Upper lobe of left lung (tissue), 6 donors: ENCODE data around the gene PTPRM. TPM values are rescaled to one million over a fixed set of nuclear protein-coding genes. Genes with fewer than 3 reads are reported as not detected.

Source experiments
- ATAC-seq, 2 donors: fragments of 200-7000 bp; cut with Tn5 transposase; one replicate each; pipeline ENCODE4 v1.9.1; 2022; ENCODE audit warnings: mild to moderate bottlenecking in 2 of 2, moderate library complexity in 2 of 2; ENCODE audit not compliant: low FRiP score in 2 of 2
- DNase-seq, 2 donors: peaks; one replicate each; pipeline ENCODE4 v3.0.0-alpha.2; 2019 to 2020
- H3K27ac ChIP-seq, 4 donors: fragments of 200-600 bp; sonication (generic); one replicate each; pipeline ENCODE4 v1.5.1; 2016 to 2019
- H3K27me3 ChIP-seq, 4 donors: fragments of 200-600 bp; sonication (generic); one replicate each; pipeline ENCODE4 v1.5.1; 2017 to 2019
- H3K36me3 ChIP-seq, 4 donors: fragments of 200-600 bp; sonication (generic); one replicate each; pipeline ENCODE4 v1.5.1; 2016 to 2019
- H3K4me1 ChIP-seq, 4 donors: fragments of 200-600 bp; sonication (generic); one replicate each; pipeline ENCODE4 v1.5.1; 2018 to 2019
- H3K4me3 ChIP-seq, 4 donors: fragments of 200-600 bp; sonication (generic); one replicate each; pipeline ENCODE4 v1.5.1; 2017 to 2019; ENCODE audit warnings: mild to moderate bottlenecking in 2 of 4, moderate library complexity in 1 of 4
- H3K9me3 ChIP-seq, 4 donors: fragments of 200-600 bp; sonication (generic); one replicate each; pipeline ENCODE4 v1.5.1; 2018 to 2019
- EP300 ChIP-seq, 4 donors: sonication (generic); formaldehyde crosslinking; IDR thresholded peaks; one replicate each; pipeline ENCODE4 v1.5.1; 2017; ENCODE audit warnings: antibody characterized with exemption in 4 of 4, control low read depth in 2 of 4
- POLR2A ChIP-seq, 4 donors: fragments of 450-650 bp; IDR thresholded peaks; one replicate each; pipeline ENCODE4 v1.5.1; 2016 to 2017; ENCODE audit warnings: antibody characterized with exemption in 4 of 4, mild to moderate bottlenecking in 2 of 4
- POLR2AphosphoS5 ChIP-seq, 2 donors: sonication (generic); formaldehyde crosslinking; IDR thresholded peaks; one replicate each; pipeline ENCODE4 v1.5.1; 2017; ENCODE audit warnings: antibody characterized with exemption in 2 of 2
- WGBS, 2 donors: methylation state at CpG; one replicate each; pipeline ENCODE4 v1.1.5; 2017 to 2018; 5-methylcytosine and 5-hydroxymethylcytosine counted together
- total RNA-seq, 6 donors: library from RNA; depleted of rRNA in 4 of 6; stranded (reverse); fragments of >200 nt in 4 of 6; gene quantifications; one replicate each; pipeline versions ENCODE4 v1.1.0 to v1.2.1, GENCODE V29; 2016 to 2021
- TF ChIP-seq, protein P1 (sequence below), 6 experiments: fragments of 450-650 bp in 4 of 6; fragments of 200-600 bp in 2 of 6; sonication (generic) in 2 of 6; IDR thresholded peaks; one replicate each; pipeline ENCODE4 v1.5.1; 2016 to 2019; ENCODE audit warnings: antibody characterized with exemption in 6 of 6
- donor health status: DM: no; HTN: no; CAD: no; lungs with moderate emphysema.
- donor health status: DM: no; HTN: yes; CAD: no; lungs with severe emphysema.

The PTPRM gene
- total RNA-seq, 6 donors from 2014 or later: 82.0 to 201 (median 154) TPM

DNA sequence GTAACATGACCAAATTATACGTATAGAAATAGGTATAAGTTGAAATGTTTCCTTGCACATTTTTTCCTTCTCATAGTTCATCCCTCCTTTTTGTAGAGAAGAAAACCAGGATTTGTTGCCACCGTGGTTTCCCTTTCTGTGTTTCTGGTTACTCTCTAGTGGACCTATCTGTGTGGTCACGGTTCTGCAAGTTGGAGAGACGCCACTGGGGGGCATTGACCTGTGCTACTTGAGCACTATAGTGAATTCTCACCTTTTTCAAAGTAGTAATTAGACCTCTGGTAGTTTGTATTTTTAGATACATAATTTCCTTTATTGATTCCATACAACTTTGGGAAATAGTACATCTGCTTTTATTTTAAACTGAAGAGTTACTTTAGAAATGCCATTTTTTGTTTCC, 444.8 kb downstream of the PTPRM start:
- no peaks in the 10 kb centered on the region for H3K27me3 ChIP-seq
- 82 to 84% methylated on average over 4 of the region's 4 CpGs for WGBS, 2 donors
- no peaks in the 10 kb centered on the region for H3K36me3 ChIP-seq
- H3K9me3 ChIP-seq: no peaks in the 10 kb centered on the region
- TF ChIP-seq, protein P1, sequence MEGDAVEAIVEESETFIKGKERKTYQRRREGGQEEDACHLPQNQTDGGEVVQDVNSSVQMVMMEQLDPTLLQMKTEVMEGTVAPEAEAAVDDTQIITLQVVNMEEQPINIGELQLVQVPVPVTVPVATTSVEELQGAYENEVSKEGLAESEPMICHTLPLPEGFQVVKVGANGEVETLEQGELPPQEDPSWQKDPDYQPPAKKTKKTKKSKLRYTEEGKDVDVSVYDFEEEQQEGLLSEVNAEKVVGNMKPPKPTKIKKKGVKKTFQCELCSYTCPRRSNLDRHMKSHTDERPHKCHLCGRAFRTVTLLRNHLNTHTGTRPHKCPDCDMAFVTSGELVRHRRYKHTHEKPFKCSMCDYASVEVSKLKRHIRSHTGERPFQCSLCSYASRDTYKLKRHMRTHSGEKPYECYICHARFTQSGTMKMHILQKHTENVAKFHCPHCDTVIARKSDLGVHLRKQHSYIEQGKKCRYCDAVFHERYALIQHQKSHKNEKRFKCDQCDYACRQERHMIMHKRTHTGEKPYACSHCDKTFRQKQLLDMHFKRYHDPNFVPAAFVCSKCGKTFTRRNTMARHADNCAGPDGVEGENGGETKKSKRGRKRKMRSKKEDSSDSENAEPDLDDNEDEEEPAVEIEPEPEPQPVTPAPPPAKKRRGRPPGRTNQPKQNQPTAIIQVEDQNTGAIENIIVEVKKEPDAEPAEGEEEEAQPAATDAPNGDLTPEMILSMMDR (IDR thresholded peaks at IDR 0.05): no peak
- no peak for TF ChIP-seq EP300 (IDR thresholded peaks at IDR 0.05)
- TF ChIP-seq POLR2A (IDR thresholded peaks at IDR 0.05): no peak
- no peak for ATAC-seq
- H3K4me3 ChIP-seq: no peak overlapping the region
- H3K27ac ChIP-seq: no peak overlapping the region
- DNase-seq: no peak
- peaks cover 0 to 10% (median 7%) of the 10 kb centered on the region in 4 donors for H3K4me1 ChIP-seq

DNA sequence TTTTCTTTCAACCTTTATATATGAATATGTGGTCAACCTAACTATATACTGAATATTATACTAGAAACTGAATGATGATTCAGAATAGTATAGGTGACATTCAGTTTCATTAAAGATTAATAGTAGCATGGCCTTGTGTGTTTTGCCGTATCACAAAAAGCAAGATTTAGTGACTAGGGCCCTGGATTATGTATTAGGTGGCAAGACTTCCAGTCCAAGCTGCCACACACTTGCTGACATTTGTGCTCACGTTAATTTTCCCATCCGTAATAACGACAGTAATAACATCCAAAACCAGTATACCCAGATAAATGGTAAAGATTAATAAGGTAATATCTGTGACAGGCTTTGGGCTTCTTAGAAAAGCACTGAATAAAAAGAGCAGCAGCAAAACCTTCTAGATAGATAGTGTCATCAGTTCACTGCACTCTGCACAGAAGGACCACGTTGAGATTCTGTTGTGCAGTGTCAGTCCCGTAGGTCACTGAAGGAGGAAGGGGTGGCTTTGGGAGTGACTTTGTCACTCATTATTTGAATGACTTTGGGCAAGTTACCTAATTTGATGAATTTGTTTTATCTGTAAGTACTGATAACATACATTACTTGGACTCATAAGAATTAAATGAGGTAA, 451.7 kb downstream of the PTPRM start:
- ATAC-seq (no peak), DNase-seq (no peak)
- WGBS, 2 donors: 84 to 88% methylated on average over 6 of the region's 6 CpGs
- Histone ChIP-seq H3K9me3 (no peaks in the 10 kb centered on the region), H3K27ac (no peak overlapping the region), H3K4me1 (peaks cover 0 to 17% (median 4%) of the 10 kb centered on the region in 4 donors), H3K36me3 (no peaks in the 10 kb centered on the region), H3K4me3 (no peak overlapping the region), H3K27me3 (no peaks in the 10 kb centered on the region)
- TF ChIP-seq EP300 (IDR thresholded peaks at IDR 0.05): no peak
- no peak for TF ChIP-seq POLR2A (IDR thresholded peaks at IDR 0.05)
- TF ChIP-seq POLR2AphosphoS5 (IDR thresholded peaks at IDR 0.05): no peak
- TF ChIP-seq, protein P1 (IDR thresholded peaks at IDR 0.05): no peak

DNA sequence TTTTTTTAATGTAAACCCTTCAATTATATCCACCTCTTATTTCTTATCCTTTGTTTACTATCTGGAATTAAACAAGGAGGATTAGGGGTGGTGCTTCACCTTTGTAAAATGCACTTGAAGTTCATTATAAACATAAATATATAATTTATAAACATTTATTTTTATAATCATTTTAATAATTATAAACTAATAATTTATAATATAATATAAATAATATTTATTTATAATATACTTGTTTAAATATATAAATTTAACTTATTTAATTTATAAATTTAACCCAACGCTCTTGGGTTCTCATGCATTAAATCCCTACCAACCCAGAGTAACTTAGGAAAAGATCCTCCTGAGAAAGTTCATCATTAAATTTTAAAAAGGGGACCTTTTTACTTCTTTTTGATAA, 452.5 kb downstream of the PTPRM start:
- ATAC-seq (no peak), DNase-seq (no peak)
- Histone ChIP-seq H3K9me3 (no peaks in the 10 kb centered on the region), H3K4me3 (no peak overlapping the region), H3K27me3 (no peaks in the 10 kb centered on the region), H3K4me1 (peaks cover 0 to 17% (median 4%) of the 10 kb centered on the region in 4 donors), H3K27ac (no peak overlapping the region), H3K36me3 (no peaks in the 10 kb centered on the region)
- no peak for TF ChIP-seq POLR2AphosphoS5 (IDR thresholded peaks at IDR 0.05)
- TF ChIP-seq, protein P1 (IDR thresholded peaks at IDR 0.05): no peak
- TF ChIP-seq EP300 (IDR thresholded peaks at IDR 0.05): no peak
- TF ChIP-seq POLR2A (IDR thresholded peaks at IDR 0.05): no peak
- 100% methylated on average over 1 of the region's 1 CpG for WGBS, 2 donors

DNA sequence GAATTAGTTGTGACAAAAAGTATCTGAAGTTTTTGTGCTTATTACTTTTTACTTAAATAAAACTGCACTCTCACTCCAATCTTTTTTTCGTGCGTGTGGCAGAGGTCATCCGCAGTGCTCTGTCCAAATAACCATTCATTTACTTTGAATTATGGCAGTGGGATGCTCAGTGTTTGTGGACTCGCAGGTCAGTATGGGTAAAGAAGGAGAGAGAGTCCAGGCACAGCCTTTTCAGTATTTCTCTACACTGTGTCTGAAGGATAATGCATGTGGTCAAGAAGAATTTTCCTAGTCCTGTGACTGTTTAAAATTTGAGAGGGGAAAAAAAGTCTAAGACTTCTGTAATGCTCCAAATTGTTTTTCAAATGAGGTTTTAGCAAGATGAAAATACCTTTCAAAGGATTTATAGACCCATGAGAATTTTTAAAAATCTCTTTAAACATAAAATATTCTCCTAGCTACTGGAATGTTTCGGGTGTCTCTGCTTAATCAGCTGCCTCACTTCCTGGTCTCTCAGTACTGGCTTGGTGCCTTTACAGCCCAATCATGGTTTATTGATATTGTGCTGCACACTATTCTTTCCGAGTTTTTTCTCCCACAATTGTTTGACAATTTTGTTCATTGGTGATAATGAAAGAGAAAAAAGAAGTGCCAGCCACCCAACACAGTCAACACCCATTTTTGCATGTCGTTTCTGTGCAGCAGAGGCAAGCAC, 453.2 kb downstream of the PTPRM start:
- 61 to 63% methylated on average over 7 of the region's 7 CpGs for WGBS, 2 donors
- H3K36me3 ChIP-seq: no peaks in the 10 kb centered on the region
- peaks cover 0 to 17% (median 4%) of the 10 kb centered on the region in 4 donors for H3K4me1 ChIP-seq
- no peaks in the 10 kb centered on the region for H3K27me3 ChIP-seq
- no peak overlapping the region for H3K27ac ChIP-seq
- TF ChIP-seq POLR2A (IDR thresholded peaks at IDR 0.05): no peak
- no peak for TF ChIP-seq POLR2AphosphoS5 (IDR thresholded peaks at IDR 0.05)
- no peak for TF ChIP-seq EP300 (IDR thresholded peaks at IDR 0.05)
- TF ChIP-seq, protein P1 (IDR thresholded peaks at IDR 0.05): no peak
- H3K4me3 ChIP-seq: no peak overlapping the region
- H3K9me3 ChIP-seq: no peaks in the 10 kb centered on the region
- no peak for DNase-seq
- no peak for ATAC-seq
